Smooth muscle cell of the brain vasculature (primary cell): ENCODE measurements around the gene SNAPC1.
A peak's percentile ranks its signal among the peaks of the same experiment; 100 is the strongest.

Experiments
- DNase-seq: peaks from one replicate; pipeline ENCODE4 v3.0.0-alpha.2; 2012; ENCODE audit warnings: low read depth, low spot score

SNAPC1 gene

GRCh38 chr14:61811882-61812346, 49.7 kb downstream of the SNAPC1 start:
- no peak for DNase-seq

GRCh38 chr14:61812347-61813095, 50.3 kb downstream of the SNAPC1 start, which contains the start of gene SYT16:
TSS of gene SYT16 (plus strand) at chr14:61812703.
- no peak for DNase-seq

GRCh38 chr14:61813096-61813606, 50.9 kb downstream of the SNAPC1 start:
- DNase-seq, result no peak

DNA sequence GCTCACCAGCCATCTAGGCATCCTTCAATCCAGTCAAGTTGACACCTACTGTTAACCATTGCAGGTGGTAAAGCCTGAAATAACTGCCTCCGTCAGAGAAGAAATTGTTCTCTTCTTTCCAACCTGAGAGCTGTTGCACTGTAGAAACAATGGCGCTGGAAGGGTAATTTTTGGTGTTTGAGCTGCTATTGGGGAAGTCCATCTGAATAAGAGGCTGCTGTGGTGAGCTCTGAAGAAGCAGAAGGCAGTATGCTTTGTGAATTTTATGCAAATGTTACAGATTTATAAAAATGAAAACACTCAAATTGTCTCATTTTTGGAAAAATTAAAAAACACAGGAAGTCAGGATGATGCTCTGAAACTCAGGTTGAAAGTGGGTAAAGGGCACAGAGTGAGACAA, 60.2 kb downstream of the SNAPC1 start:
- no peak for DNase-seq

DNA sequence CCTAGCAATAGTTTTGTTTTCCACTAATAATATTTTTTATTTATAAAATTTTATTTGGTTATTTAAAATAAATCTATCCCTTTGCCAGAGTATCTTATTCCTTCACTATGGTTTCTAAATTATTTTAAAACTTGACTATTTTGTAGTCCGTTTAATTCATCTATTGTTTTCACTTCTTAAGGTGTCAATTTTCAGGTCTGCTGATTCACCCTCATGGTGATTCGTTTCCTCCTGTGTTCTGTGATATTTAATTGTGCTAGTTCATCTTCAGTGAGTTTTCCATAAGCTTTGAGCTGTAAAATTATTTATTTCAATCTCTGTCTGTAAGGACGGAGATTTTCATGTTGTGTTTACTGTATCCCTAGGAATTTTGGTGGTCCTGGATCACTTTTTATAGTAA, 70.6 kb downstream of the SNAPC1 start:
- DNase-seq, result no peak

- DNase-seq, result no peak
These were observed 74.0 kb downstream of the SNAPC1 start for GRCh38 chr14:61836184-61836583.

GRCh38 chr14:61836807-61837206, 74.6 kb downstream of the SNAPC1 start:
- DNase-seq, result no peak

- DNase-seq, result peak; percentile 57
These were observed 75.4 kb downstream of the SNAPC1 start for GRCh38 chr14:61837336-61838229.

DNA sequence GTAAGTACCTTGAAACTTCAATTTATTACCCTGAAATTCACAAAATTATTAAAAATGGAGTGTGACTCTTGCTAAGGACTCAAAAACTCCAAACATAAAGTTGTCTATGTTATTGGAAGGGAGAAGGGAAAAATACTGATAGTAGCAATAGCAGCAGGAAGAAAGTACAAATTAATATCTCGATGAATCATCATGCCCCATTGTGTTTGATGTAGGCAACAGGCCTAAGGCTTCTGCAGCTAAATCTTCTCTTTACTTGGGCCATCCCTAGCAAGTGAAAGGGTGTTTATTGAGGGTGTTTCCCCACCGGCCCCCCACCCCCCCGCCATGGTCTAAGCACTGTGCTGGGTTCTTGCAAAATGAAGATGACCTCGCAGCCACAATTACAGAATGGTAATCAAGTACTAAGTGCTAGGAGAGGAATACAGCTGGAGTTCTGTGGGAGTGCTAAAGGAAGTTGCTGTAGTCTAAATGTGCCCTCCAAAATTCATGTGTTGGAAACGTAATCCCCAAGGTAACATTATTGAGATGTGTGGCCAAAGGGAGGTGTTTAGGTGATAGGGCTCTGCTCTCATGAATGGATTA, 76.5 kb downstream of the SNAPC1 start:
- DNase-seq, result no peak

DNA sequence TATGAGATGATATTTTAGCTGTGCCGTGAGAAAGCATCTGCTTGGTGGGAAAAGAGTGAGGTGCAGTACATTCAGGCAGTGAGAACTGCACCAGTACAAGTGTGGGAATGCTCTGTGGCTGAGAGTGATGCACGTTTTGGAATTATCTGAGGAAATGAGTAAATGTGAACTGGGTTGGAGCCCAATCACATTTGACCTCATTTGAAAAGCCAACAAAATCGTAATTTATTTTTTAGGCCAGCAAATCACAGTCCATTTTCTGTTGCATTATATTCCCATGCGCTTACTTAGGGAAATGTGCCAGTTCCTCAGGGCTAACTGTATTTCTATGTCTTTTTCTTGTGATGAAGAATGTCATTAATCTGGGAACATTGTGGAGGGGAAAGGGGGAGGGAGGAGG, 77.3 kb downstream of the SNAPC1 start:
- DNase-seq, result no peak

GRCh38 chr14:61841145-61841544, 78.9 kb downstream of the SNAPC1 start:
- DNase-seq, result no peak
